HepG2 (cell line): ENCODE data around the gene SPA17. TPM values are rescaled to one million over a fixed set of nuclear protein-coding genes. Genes with fewer than 3 reads are reported as not detected.

ENCODE experiments used
- ATF7 ChIP-seq, 2 experiments: fragments of 450-650 bp in 1 of 2; sonication (generic) in 1 of 2; formaldehyde crosslinking in 1 of 2; IDR thresholded peaks; 2 replicates each; pipeline versions ENCODE4 v1.4.0 to v1.6.1; 2016 to 2020; ENCODE audit warnings: antibody characterized with exemption in 1 of 2, mild to moderate bottlenecking in 1 of 2, missing genetic modification reagents in 1 of 2
- HMG20A ChIP-seq: IDR thresholded peaks from 2 replicates; pipeline ENCODE4 v1.6.1; 2016; ENCODE audit warnings: borderline replicate concordance
- HNRNPL ChIP-seq: fragments of 200-400 bp; formaldehyde crosslinking; IDR thresholded peaks from 2 replicates; pipeline ENCODE4 v1.6.1; 2017; ENCODE audit warnings: mild to moderate bottlenecking, low read depth, low read length
- JDP2 ChIP-seq: sonication (generic); formaldehyde crosslinking; IDR thresholded peaks from 2 replicates; pipeline ENCODE4 v1.8.1; 2022; ENCODE audit warnings: missing genetic modification reagents, borderline replicate concordance
- KDM3A ChIP-seq: IDR thresholded peaks from 2 replicates; pipeline ENCODE4 v1.6.1; 2018; ENCODE audit warnings: low read depth, missing compliant biosample characterization
- KLF16 ChIP-seq, 2 experiments: sonication (generic) in 1 of 2; formaldehyde crosslinking in 1 of 2; IDR thresholded peaks; 2 replicates each; pipeline versions ENCODE4 v1.6.1 to v1.8.0; 2016 to 2023; ENCODE audit warnings: missing genetic modification reagents in 2 of 2, missing compliant biosample characterization in 1 of 2
- MXI1 ChIP-seq: IDR thresholded peaks from 3 replicates; pipeline ENCODE4 v1.6.1; 2012; ENCODE audit warnings: low read depth, low read length, inconsistent platforms, borderline replicate concordance
- NCOA2 ChIP-seq: sonication (generic); formaldehyde crosslinking; IDR thresholded peaks from 2 replicates; pipeline ENCODE4 v1.8.0; 2022; ENCODE audit warnings: inconsistent platforms
- POLR2AphosphoS2 ChIP-seq: IDR thresholded peaks from 2 replicates; pipeline ENCODE4 v1.6.1; 2011; ENCODE audit warnings: low read depth, low read length, improper control_type of control experiment
- POLR2AphosphoS5 ChIP-seq: IDR thresholded peaks from 2 replicates; pipeline ENCODE4 v1.6.1; 2012; ENCODE audit warnings: low read depth, low read length
- SATB2 ChIP-seq: sonication (generic); formaldehyde crosslinking; IDR thresholded peaks from 2 replicates; pipeline ENCODE4 v1.5.0; 2020; ENCODE audit warnings: missing genetic modification reagents
- SIN3B ChIP-seq: fragments of 150-350 bp; IDR thresholded peaks from 2 replicates; pipeline ENCODE4 v1.6.1; 2014; ENCODE audit warnings: low read length
- SMYD3 ChIP-seq: sonication (generic); formaldehyde crosslinking; IDR thresholded peaks from 2 replicates; pipeline ENCODE4 v1.8.1; 2023; ENCODE audit warnings: mild to moderate bottlenecking, missing genetic modification reagents
- STAT5B ChIP-seq: sonication (generic); formaldehyde crosslinking; IDR thresholded peaks from 2 replicates; pipeline ENCODE4 v1.4.0; 2020; ENCODE audit warnings: missing genetic modification reagents
- TP53 ChIP-seq: sonication (generic); formaldehyde crosslinking; conservative IDR thresholded peaks from 2 replicates; pipeline ENCODE4 v1.4.0; 2020; ENCODE audit warnings: missing genetic modification reagents
- ZBTB3 ChIP-seq: sonication (generic); formaldehyde crosslinking; IDR thresholded peaks from 2 replicates; pipeline ENCODE4 v1.4.0; 2020; ENCODE audit warnings: low read depth, mild to moderate bottlenecking, moderate library complexity, missing genetic modification reagents, borderline replicate concordance
- ZFP36 ChIP-seq: fragments of 150-350 bp; IDR thresholded peaks from 2 replicates; pipeline ENCODE4 v1.6.1; 2018; ENCODE audit warnings: borderline replicate concordance, low read length, low read depth; ENCODE audit not compliant: partially characterized antibody
- ZMYM2 ChIP-seq: sonication (generic); formaldehyde crosslinking; IDR thresholded peaks from 2 replicates; pipeline ENCODE4 v1.8.0; 2022; ENCODE audit warnings: mild to moderate bottlenecking, missing genetic modification reagents
- ZNF263 ChIP-seq: sonication (generic); formaldehyde crosslinking; IDR thresholded peaks from 2 replicates; pipeline ENCODE4 v1.4.0; 2020; ENCODE audit warnings: missing genetic modification reagents
- ZNF30 ChIP-seq: sonication (generic); formaldehyde crosslinking; IDR thresholded peaks from 2 replicates; pipeline ENCODE4 v1.5.0; 2020; ENCODE audit warnings: mild to moderate bottlenecking, missing genetic modification reagents
- ZNF501 ChIP-seq: sonication (generic); formaldehyde crosslinking; IDR thresholded peaks from 2 replicates; pipeline ENCODE4 v1.5.1; 2020; ENCODE audit warnings: mild to moderate bottlenecking, moderate library complexity, missing genetic modification reagents
- ZNF570 ChIP-seq: sonication (generic); formaldehyde crosslinking; IDR thresholded peaks from 2 replicates; pipeline ENCODE4 v1.4.0; 2020; ENCODE audit warnings: mild to moderate bottlenecking, missing genetic modification reagents, borderline replicate concordance
- ZNF7 ChIP-seq: IDR thresholded peaks from 2 replicates; pipeline ENCODE4 v1.6.1; 2016; ENCODE audit warnings: missing biosample characterization, missing genetic modification reagents
- ZSCAN30 ChIP-seq: sonication (generic); formaldehyde crosslinking; IDR thresholded peaks from 2 replicates; pipeline ENCODE4 v1.5.0; 2020; ENCODE audit warnings: mild to moderate bottlenecking, missing genetic modification reagents
- polyA plus RNA-seq, 8 experiments: library from polyadenylated mRNA; depleted of rRNA in 3 of 8; stranded (reverse) in 7 of 8; unstranded in 1 of 8; fragments of >200 nt; fragmentation: Illumina TruSeq in 4 of 8; extraction: Trizol in 4 of 8; gene quantifications; 2 replicates each; pipeline versions ENCODE4 v1.2.1 to v1.2.3, GENCODE V29; 2011 to 2016; ENCODE audit warnings: low read depth in 4 of 8, missing spikeins in 1 of 8, mixed read lengths in 1 of 8; ENCODE audit not compliant: insufficient read depth in 1 of 8
- total RNA-seq, 5 experiments: library from RNA; depleted of rRNA; stranded (reverse); fragments of >200 nt; fragmentation: Illumina TruSeq; extraction: Trizol; gene quantifications; 2 replicates each; pipeline ENCODE4 v1.2.3, GENCODE V29; 2016; ENCODE audit warnings: low read depth in 1 of 5
- TF ChIP-seq, protein P1 (sequence below): sonication (generic); formaldehyde crosslinking; IDR thresholded peaks from 2 replicates; pipeline ENCODE4 v1.5.1; 2020; ENCODE audit warnings: missing genetic modification reagents, mild to moderate bottlenecking, borderline replicate concordance
- TF ChIP-seq, protein P2 (sequence below): sonication (generic); formaldehyde crosslinking; IDR thresholded peaks from 2 replicates; pipeline ENCODE4 v1.8.1; 2022; ENCODE audit warnings: low read depth, mild to moderate bottlenecking, missing genetic modification reagents
- TF ChIP-seq, protein P3 (sequence below): sonication (generic); IDR thresholded peaks from 2 replicates; pipeline ENCODE4 v1.6.1; 2016; ENCODE audit warnings: low read depth, borderline replicate concordance

SPA17 gene
- total and polyA plus RNA-seq, 2 of the 13 experiments (the other 11 are each of a cell fraction or from before 2014, with no cell fraction given), result 4.4 to 8.4 TPM

DNA sequence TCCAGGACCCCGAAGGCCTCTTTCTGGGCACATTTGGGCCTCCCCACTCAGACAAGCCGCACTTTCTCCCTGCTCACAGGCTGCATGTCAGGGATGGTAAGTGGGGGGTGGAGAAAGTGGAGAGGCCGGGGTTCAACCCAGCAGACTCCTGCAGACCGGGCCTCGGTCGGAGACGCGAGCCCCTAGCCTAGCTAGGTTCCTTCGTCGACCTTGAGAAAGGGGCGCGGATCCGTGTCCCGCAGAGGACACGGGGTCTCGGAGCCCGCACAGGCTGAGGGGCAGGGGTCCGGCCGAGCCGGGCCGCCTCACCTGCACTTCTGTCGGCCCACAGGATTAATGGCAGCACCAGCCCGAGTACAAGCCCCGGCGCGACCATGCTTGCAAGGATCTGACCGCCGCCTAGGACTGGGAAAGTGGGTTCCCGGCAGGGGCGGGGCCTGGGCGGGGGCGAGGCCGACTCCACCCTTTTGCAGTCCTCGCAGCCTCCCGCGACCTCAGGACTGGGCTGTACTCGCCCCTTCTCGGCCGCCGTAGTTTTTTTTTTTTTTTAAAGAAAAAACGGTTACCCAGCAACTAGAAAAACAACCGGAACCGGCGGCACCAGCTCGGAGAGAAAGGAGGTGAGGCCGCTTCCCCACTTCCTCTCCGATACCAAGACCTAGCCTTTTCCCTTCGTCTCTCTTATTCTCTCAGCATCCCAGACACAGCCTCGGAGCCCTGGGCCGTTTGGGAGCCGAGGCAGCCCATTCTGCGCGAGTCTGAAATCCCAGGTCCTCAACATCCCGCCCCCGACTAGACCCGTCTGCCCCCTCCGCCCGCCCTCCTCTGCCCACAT lies at the start of gene SPA17, which contains the start of gene SIAE (continued):
- TF ChIP-seq KDM3A (CRISPR knock-in tag) (no peak), ZFP36 (no peak), ZMYM2 (no peak), MXI1 (peak; percentile 58; the same call in 2 of the 3 replicates), SATB2 (CRISPR knock-in tag) (no peak), ZBTB3 (CRISPR knock-in tag) (no peak), ZNF30 (CRISPR knock-in tag) (no peak), POLR2AphosphoS2 (no peak), HNRNPL (no peak), TP53 (CRISPR knock-in tag) (no peak), ZSCAN30 (CRISPR knock-in tag) (no peak), POLR2AphosphoS5 (peak; percentile 70), ZNF501 (CRISPR knock-in tag) (peak; percentile 58; the same call in 1 of the 2 replicates), NCOA2 (CRISPR knock-in tag) (peak; percentile 64), JDP2 (no peak), KLF16 (CRISPR knock-in tag; IDR thresholded peaks at IDR 0.05) (peak in 1 of 2 experiments; percentile 91; a peak in 2 of 4 replicates), ATF7 (IDR thresholded peaks at IDR 0.05) (no peak), ATF7 (CRISPR knock-in tag; IDR thresholded peaks at IDR 0.05) (no peak; the same call in 1 of the 2 replicates), STAT5B (CRISPR knock-in tag) (no peak), HMG20A (CRISPR knock-in tag) (no peak), SMYD3 (no peak), ZNF7 (CRISPR knock-in tag) (no peak), ZNF570 (no peak), ZNF263 (no peak), SIN3B (no peak)
- TF ChIP-seq, protein P1, sequence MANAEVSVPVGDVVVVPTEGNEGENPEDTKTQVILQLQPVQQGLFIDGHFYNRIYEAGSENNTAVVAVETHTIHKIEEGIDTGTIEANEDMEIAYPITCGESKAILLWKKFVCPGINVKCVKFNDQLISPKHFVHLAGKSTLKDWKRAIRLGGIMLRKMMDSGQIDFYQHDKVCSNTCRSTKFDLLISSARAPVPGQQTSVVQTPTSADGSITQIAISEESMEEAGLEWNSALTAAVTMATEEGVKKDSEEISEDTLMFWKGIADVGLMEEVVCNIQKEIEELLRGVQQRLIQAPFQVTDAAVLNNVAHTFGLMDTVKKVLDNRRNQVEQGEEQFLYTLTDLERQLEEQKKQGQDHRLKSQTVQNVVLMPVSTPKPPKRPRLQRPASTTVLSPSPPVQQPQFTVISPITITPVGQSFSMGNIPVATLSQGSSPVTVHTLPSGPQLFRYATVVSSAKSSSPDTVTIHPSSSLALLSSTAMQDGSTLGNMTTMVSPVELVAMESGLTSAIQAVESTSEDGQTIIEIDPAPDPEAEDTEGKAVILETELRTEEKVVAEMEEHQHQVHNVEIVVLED (CRISPR knock-in tag), result no peak
- TF ChIP-seq, protein P2, sequence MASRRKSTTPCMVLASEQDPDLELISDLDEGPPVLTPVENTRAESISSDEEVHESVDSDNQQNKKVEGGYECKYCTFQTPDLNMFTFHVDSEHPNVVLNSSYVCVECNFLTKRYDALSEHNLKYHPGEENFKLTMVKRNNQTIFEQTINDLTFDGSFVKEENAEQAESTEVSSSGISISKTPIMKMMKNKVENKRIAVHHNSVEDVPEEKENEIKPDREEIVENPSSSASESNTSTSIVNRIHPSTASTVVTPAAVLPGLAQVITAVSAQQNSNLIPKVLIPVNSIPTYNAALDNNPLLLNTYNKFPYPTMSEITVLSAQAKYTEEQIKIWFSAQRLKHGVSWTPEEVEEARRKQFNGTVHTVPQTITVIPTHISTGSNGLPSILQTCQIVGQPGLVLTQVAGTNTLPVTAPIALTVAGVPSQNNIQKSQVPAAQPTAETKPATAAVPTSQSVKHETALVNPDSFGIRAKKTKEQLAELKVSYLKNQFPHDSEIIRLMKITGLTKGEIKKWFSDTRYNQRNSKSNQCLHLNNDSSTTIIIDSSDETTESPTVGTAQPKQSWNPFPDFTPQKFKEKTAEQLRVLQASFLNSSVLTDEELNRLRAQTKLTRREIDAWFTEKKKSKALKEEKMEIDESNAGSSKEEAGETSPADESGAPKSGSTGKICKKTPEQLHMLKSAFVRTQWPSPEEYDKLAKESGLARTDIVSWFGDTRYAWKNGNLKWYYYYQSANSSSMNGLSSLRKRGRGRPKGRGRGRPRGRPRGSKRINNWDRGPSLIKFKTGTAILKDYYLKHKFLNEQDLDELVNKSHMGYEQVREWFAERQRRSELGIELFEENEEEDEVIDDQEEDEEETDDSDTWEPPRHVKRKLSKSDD (CRISPR knock-in tag), result no peak
- TF ChIP-seq, protein P3, sequence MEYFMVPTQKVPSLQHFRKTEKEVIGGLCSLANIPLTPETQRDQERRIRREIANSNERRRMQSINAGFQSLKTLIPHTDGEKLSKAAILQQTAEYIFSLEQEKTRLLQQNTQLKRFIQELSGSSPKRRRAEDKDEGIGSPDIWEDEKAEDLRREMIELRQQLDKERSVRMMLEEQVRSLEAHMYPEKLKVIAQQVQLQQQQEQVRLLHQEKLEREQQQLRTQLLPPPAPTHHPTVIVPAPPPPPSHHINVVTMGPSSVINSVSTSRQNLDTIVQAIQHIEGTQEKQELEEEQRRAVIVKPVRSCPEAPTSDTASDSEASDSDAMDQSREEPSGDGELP, result peak; percentile 47; the same call in 1 of the 2 replicates
